HepG2 (cell line): ENCODE results near the gene MEG3. TPM values are rescaled to one million over a fixed set of nuclear protein-coding genes. Genes with fewer than 3 reads are reported as not detected.

ENCODE experiments used
- ATAC-seq: fragments of 200-7000 bp; cut with Tn5 transposase; 3 replicates; pipeline ENCODE4 v1.9.1; 2020; ENCODE audit warnings: mild to moderate bottlenecking, moderate library complexity
- BruUV-seq: library from RNA; stranded (reverse); fragments of 400-500 nt; replicated peaks from 2 replicates; lab custom pipeline; 2021; lab: Mats Ljungman, UMichigan
- CTCF ChIA-PET: fragments of 300-600 bp; formaldehyde crosslinking; extraction: SDS; loops from one replicate; lab custom pipeline; 2021; ENCODE audit warnings: low total read pairs, inconsistent platforms, low intra/inter-chr PET ratio; lab: Yijun Ruan, JAX
- POLR2A ChIA-PET: fragments of 350-600 bp; sonication (Branson Sonifier 250); formaldehyde crosslinking; loops from one replicate; lab custom pipeline; 2020; ENCODE audit warnings: antibody characterized with exemption, inconsistent platforms; lab: Yijun Ruan, JAX
- DNase-seq: peaks from one replicate; pipeline ENCODE4 v3.0.0-alpha.2; 2015; ENCODE audit warnings: low spot score
- FAIRE-seq: peaks from 3 replicates; lab custom pipeline; 2011; peaks lifted over from hg19 to GRCh38; lab: Jason Lieb, UNC
- H2AFZ ChIP-seq: one replicate; pipeline ENCODE4 v1.6.1; 2011; ENCODE audit warnings: low read length, inconsistent platforms
- H3K27ac ChIP-seq: fragments of 300-600 bp; 3 replicates; pipeline ENCODE4 v1.8.0; 2011; ENCODE audit warnings: mixed run types, mild to moderate bottlenecking, mixed read lengths, low read length, inconsistent platforms; ENCODE audit not compliant: insufficient read depth; ENCODE audit errors: extremely low read length
- H3K27me3 ChIP-seq, 2 experiments: fragments of 200-600 bp in 1 of 2; 2 replicates in 1 of 2; 3 replicates in 1 of 2; pipeline versions ENCODE4 v1.6.0 to v1.8.0; 2011; ENCODE audit warnings: low read length in 2 of 2, mild to moderate bottlenecking in 2 of 2, moderate library complexity in 2 of 2, inconsistent platforms in 1 of 2; ENCODE audit not compliant: insufficient read depth in 2 of 2, control insufficient read depth in 1 of 2
- H3K36me3 ChIP-seq, 2 experiments: fragments of 200-600 bp in 1 of 2; replicated peaks in 1 of 2; 2 replicates in 1 of 2; 3 replicates in 1 of 2; pipeline versions ENCODE4 v1.5.1 to v1.8.0; 2011; ENCODE audit warnings: low read length in 2 of 2, inconsistent platforms in 1 of 2; ENCODE audit not compliant: insufficient read depth in 2 of 2, control insufficient read depth in 1 of 2
- H3K4me1 ChIP-seq: 2 replicates; pipeline ENCODE4 v1.5.1; 2012; ENCODE audit warnings: low read length, inconsistent platforms; ENCODE audit not compliant: insufficient read depth
- H3K4me2 ChIP-seq: 2 replicates; pipeline ENCODE4 v1.6.0; 2011; ENCODE audit warnings: low read depth, low read length, inconsistent platforms
- H3K4me3 ChIP-seq, 3 experiments: fragments of 200-600 bp in 1 of 3; sonication (generic), shearing (Covaris generic) in 1 of 3; replicated peaks in 1 of 3; 2 replicates each; pipeline ENCODE4 v1.5.1; 2011 to 2016; ENCODE audit warnings: low read length in 3 of 3, inconsistent platforms in 2 of 3, low read depth in 2 of 3, mild to moderate bottlenecking in 2 of 3, control low read depth in 1 of 3, mixed read lengths in 1 of 3; ENCODE audit not compliant: insufficient read depth in 1 of 3
- H3K79me2 ChIP-seq: one replicate; pipeline ENCODE4 v1.6.1; 2011; ENCODE audit warnings: low read length, inconsistent platforms; ENCODE audit not compliant: insufficient read depth
- H3K9ac ChIP-seq: 2 replicates; pipeline ENCODE4 v1.6.0; 2011; ENCODE audit warnings: mild to moderate bottlenecking, low read depth, low read length, inconsistent platforms; ENCODE audit not compliant: insufficient read depth
- H3K9me3 ChIP-seq: 2 replicates; pipeline ENCODE4 v1.5.1; 2012; ENCODE audit warnings: mild to moderate bottlenecking, low read length
- H4K20me1 ChIP-seq: 2 replicates; pipeline ENCODE4 v1.6.0; 2011; ENCODE audit warnings: inconsistent platforms, mild to moderate bottlenecking, low read length, moderate library complexity; ENCODE audit not compliant: insufficient read depth
- ARID3A ChIP-seq: IDR thresholded peaks from 2 replicates; pipeline ENCODE4 v1.6.1; 2012; ENCODE audit warnings: low read depth, low read length, improper control_type of control experiment
- CEBPB ChIP-seq: IDR thresholded peaks from 2 replicates; pipeline ENCODE4 v1.6.1; 2011; ENCODE audit warnings: low read depth, low read length, improper control_type of control experiment, borderline replicate concordance
- FIP1L1 ChIP-seq: fragments of 200-400 bp; formaldehyde crosslinking; IDR thresholded peaks from 2 replicates; pipeline ENCODE4 v1.6.1; 2018; ENCODE audit warnings: low read depth, mild to moderate bottlenecking, low read length, moderate library complexity, borderline replicate concordance; ENCODE audit not compliant: insufficient read depth
- FOXA3 ChIP-seq: IDR thresholded peaks from 2 replicates; pipeline ENCODE4 v1.6.1; 2016; ENCODE audit warnings: missing genetic modification reagents, missing compliant biosample characterization
- FOXP1 ChIP-seq, 2 experiments: fragments of 450-650 bp in 1 of 2; IDR thresholded peaks; 2 replicates each; pipeline ENCODE4 v1.6.1; 2017 to 2018; ENCODE audit warnings: antibody characterized with exemption in 1 of 2
- HNRNPK ChIP-seq: fragments of 200-400 bp; formaldehyde crosslinking; IDR thresholded peaks from 2 replicates; pipeline ENCODE4 v1.6.1; 2018; ENCODE audit warnings: low read length, low read depth, moderate library complexity, mild to moderate bottlenecking; ENCODE audit not compliant: poor library complexity, severe bottlenecking
- HOMEZ ChIP-seq: IDR thresholded peaks from 2 replicates; pipeline ENCODE4 v1.6.1; 2016; ENCODE audit warnings: low read depth
- KAT2B ChIP-seq: fragments of 150-350 bp; IDR thresholded peaks from 2 replicates; pipeline ENCODE4 v1.6.1; 2014; ENCODE audit warnings: low read depth, low read length, borderline replicate concordance
- TCF7 ChIP-seq: sonication (generic); IDR thresholded peaks from 2 replicates; pipeline ENCODE4 v1.6.1; 2016; ENCODE audit warnings: antibody characterized with exemption, low read depth
- ZNF142 ChIP-seq: sonication (generic); formaldehyde crosslinking; IDR thresholded peaks from 2 replicates; pipeline ENCODE4 v1.4.0; 2020; ENCODE audit warnings: missing genetic modification reagents
- ZNF7 ChIP-seq: IDR thresholded peaks from 2 replicates; pipeline ENCODE4 v1.6.1; 2016; ENCODE audit warnings: missing biosample characterization, missing genetic modification reagents
- ZNF788 ChIP-seq: sonication (generic); formaldehyde crosslinking; IDR thresholded peaks from 2 replicates; pipeline ENCODE4 v1.5.0; 2020; ENCODE audit warnings: mild to moderate bottlenecking, missing genetic modification reagents, borderline replicate concordance
- WGBS: methylation state at CpG from one replicate; pipeline ENCODE4 v1.1.6; 2017; ENCODE audit warnings: low lambda C conversion rate; 5-methylcytosine and 5-hydroxymethylcytosine counted together
- in situ Hi-C: cut with HindIII; loops from 2 replicates; pipeline ENCODE4 v1.10.0; 2017; ENCODE audit warnings: low pct_unique_long_range_greater_than_20kb; ENCODE audit not compliant: extremely low pct_ligation_motif_present
- intact Hi-C: fragments of 100-400 bp; cut with micrococcal nuclease; formaldehyde crosslinking; loops from one replicate; pipeline ENCODE4 v1.10.0; 2022; ENCODE audit not compliant: unreplicated experiment
- polyA plus RNA-seq, 8 experiments: library from polyadenylated mRNA; depleted of rRNA in 3 of 8; stranded (reverse) in 7 of 8; unstranded in 1 of 8; fragments of >200 nt; fragmentation: Illumina TruSeq in 4 of 8; extraction: Trizol in 4 of 8; gene quantifications; 2 replicates each; pipeline versions ENCODE4 v1.2.1 to v1.2.3, GENCODE V29; 2011 to 2016; ENCODE audit warnings: low read depth in 4 of 8, missing spikeins in 1 of 8, mixed read lengths in 1 of 8; ENCODE audit not compliant: insufficient read depth in 1 of 8
- total RNA-seq, 5 experiments: library from RNA; depleted of rRNA; stranded (reverse); fragments of >200 nt; fragmentation: Illumina TruSeq; extraction: Trizol; gene quantifications; 2 replicates each; pipeline ENCODE4 v1.2.3, GENCODE V29; 2016; ENCODE audit warnings: low read depth in 1 of 5

MEG3 gene
- total and polyA plus RNA-seq, 2 of the 13 experiments (the other 11 are each of a cell fraction or from before 2014, with no cell fraction given): 0.17 TPM; not detected in 1

- TF ChIP-seq ZNF142 (no peak), ZNF7 (CRISPR knock-in tag) (no peak), FIP1L1 (no peak)
Measured at GRCh38 chr14:100845341-100845740, 19.4 kb downstream of the MEG3 start (continued).

GRCh38 chr14:100846309-100846859 is 20.5 kb downstream of the MEG3 start:
- in situ Hi-C loops (no loop called here), intact Hi-C loops (no loop called here)
- H3K36me3 ChIP-seq: no peaks in the 10 kb centered on the region
- no peaks in the 10 kb centered on the region for H4K20me1 ChIP-seq
- H3K4me1 ChIP-seq: peaks cover 56% of the 10 kb centered on the region
- no TSS peak for BruUV-seq
- DNase-seq (no peak), FAIRE-seq (no peak), ATAC-seq (peak; percentile 39)
- no peak overlapping the region for H3K4me3 ChIP-seq
- H3K9ac ChIP-seq: no peak overlapping the region
- H3K4me2 ChIP-seq: no peak overlapping the region
- whole genome bisulfite sequencing: 93% methylated on average over 5 of the region's 8 CpGs
- H3K27me3 ChIP-seq: no peaks in the 10 kb centered on the region
- no peak overlapping the region for H2AFZ ChIP-seq
- H3K79me2 ChIP-seq: no peaks in the 10 kb centered on the region
- POLR2A ChIA-PET: no interaction called here
- no peak overlapping the region for H3K27ac ChIP-seq
- CTCF ChIA-PET: no interaction called here
- H3K9me3 ChIP-seq: no peaks in the 10 kb centered on the region
- TF ChIP-seq ZNF788: no peak
- no peak for TF ChIP-seq HOMEZ (CRISPR knock-in tag)
- TF ChIP-seq FOXA3 (CRISPR knock-in tag): peak; percentile 48
- TF ChIP-seq KAT2B: peak; percentile 60; the same call in 1 of the 2 replicates
- peak; percentile 91 for TF ChIP-seq FOXP1 (IDR thresholded peaks at IDR 0.05)
- TF ChIP-seq FOXP1 (CRISPR knock-in tag; IDR thresholded peaks at IDR 0.05): peak; percentile 81
- TF ChIP-seq ARID3A: peak; percentile 81
- no peak for TF ChIP-seq HNRNPK
- TF ChIP-seq CEBPB: peak; percentile 20; the same call in 1 of the 2 replicates
- TF ChIP-seq TCF7: peak; percentile 34; the same call in 1 of the 2 replicates
